Glomerular visceral epithelial cell (primary cell): ENCODE results near the gene IWS1.
A peak's percentile ranks its signal among the peaks of the same experiment; 100 is the strongest.
"Not testable (repeated sequence)": the region's sequence is repeated elsewhere in the genome, so short reads cannot be mapped to it uniquely, and the experiment has no call there.

Experiments
- DNase-seq: peaks from one replicate; pipeline ENCODE4 v3.0.0-alpha.2; 2016; ENCODE audit errors: extremely low spot score

IWS1 gene

GRCh38 chr2:127526132-127527000 is at the start of gene IWS1:
TSS of gene IWS1 (minus strand) at chr2:127526489. CDS start at chr2:127526208, 281 bp downstream.
- DNase-seq: peak; percentile 97

GRCh38 chr2:127575941-127576432 is 49.7 kb upstream of the IWS1 start:
- no peak for DNase-seq

- no peak for DNase-seq
These were observed 49.0 kb upstream of the IWS1 start for GRCh38 chr2:127575185-127575765.

GRCh38 chr2:127574656-127575055 is 48.4 kb upstream of the IWS1 start:
- DNase-seq: no peak

GRCh38 chr2:127573771-127574170 is 47.5 kb upstream of the IWS1 start:
- no peak for DNase-seq

GRCh38 chr2:127573298-127573697 is 47.0 kb upstream of the IWS1 start:
- no peak for DNase-seq

GRCh38 chr2:127572841-127573240 is 46.6 kb upstream of the IWS1 start:
- no peak for DNase-seq

GRCh38 chr2:127572352-127572751 is 46.1 kb upstream of the IWS1 start:
- not testable (repeated sequence) for DNase-seq

- no peak for DNase-seq
These were observed 44.3 kb upstream of the IWS1 start for GRCh38 chr2:127570282-127571250.

GRCh38 chr2:127569666-127570065 is 43.4 kb upstream of the IWS1 start:
- DNase-seq: no peak

GRCh38 chr2:127568128-127568527 is 41.8 kb upstream of the IWS1 start:
- DNase-seq: no peak

- DNase-seq: no peak
These were observed 41.1 kb upstream of the IWS1 start for GRCh38 chr2:127567351-127567854.

GRCh38 chr2:127566576-127566975 is 40.3 kb upstream of the IWS1 start:
- no peak for DNase-seq

GRCh38 chr2:127566139-127566417 is 39.8 kb upstream of the IWS1 start:
- DNase-seq: no peak

GRCh38 chr2:127565261-127566138 is 39.2 kb upstream of the IWS1 start:
- no peak for DNase-seq

GRCh38 chr2:127564429-127565260 is 38.4 kb upstream of the IWS1 start:
- DNase-seq: no peak

GRCh38 chr2:127563458-127564428 is 37.5 kb upstream of the IWS1 start:
- no peak for DNase-seq

- DNase-seq: no peak
These were observed 36.6 kb upstream of the IWS1 start for GRCh38 chr2:127562936-127563335.

- DNase-seq: no peak
These were observed 35.1 kb upstream of the IWS1 start for GRCh38 chr2:127561371-127561770.
